KMS-11 (cell line): ENCODE measurements around the gene DVL3.
A peak's percentile ranks its signal among the peaks of the same experiment; 100 is the strongest.
"Not testable (repeated sequence)": the region's sequence is repeated elsewhere in the genome, so short reads cannot be mapped to it uniquely, and the experiment has no call there.

Experiments
- H2AFZ ChIP-seq: fragments of 200-600 bp; sonication (generic); 2 replicates; pipeline ENCODE4 v1.6.1; 2016; ENCODE audit warnings: antibody characterized with exemption, mixed run types, low read depth
- H3K27ac ChIP-seq: fragments of 200-600 bp; sonication (generic); 2 replicates; pipeline ENCODE4 v1.6.1; 2016; ENCODE audit warnings: mild to moderate bottlenecking, mixed run types
- H3K27me3 ChIP-seq: fragments of 200-600 bp; sonication (generic); 2 replicates; pipeline ENCODE4 v1.6.1; 2017; ENCODE audit warnings: mild to moderate bottlenecking, low read depth, mixed run types, moderate library complexity; ENCODE audit not compliant: insufficient read depth
- H3K36me3 ChIP-seq: fragments of 200-600 bp; sonication (generic); 2 replicates; pipeline ENCODE4 v1.6.1; 2017; ENCODE audit warnings: mild to moderate bottlenecking, mixed run types; ENCODE audit not compliant: insufficient read depth
- H3K4me1 ChIP-seq: fragments of 200-600 bp; sonication (generic); 2 replicates; pipeline ENCODE4 v1.6.1; 2016; ENCODE audit warnings: mild to moderate bottlenecking, low read depth, mixed run types; ENCODE audit not compliant: poor library complexity, severe bottlenecking
- H3K4me2 ChIP-seq: fragments of 200-600 bp; sonication (generic); 2 replicates; pipeline ENCODE4 v1.7.0; 2016; ENCODE audit warnings: mild to moderate bottlenecking, mixed run types
- H3K4me3 ChIP-seq: fragments of 200-600 bp; sonication (generic); IDR thresholded peaks from 2 replicates; pipeline ENCODE4 v1.6.1; 2017; ENCODE audit warnings: low read depth, low read length, mixed read lengths; ENCODE audit not compliant: insufficient read depth
- H3K79me2 ChIP-seq: fragments of 200-600 bp; sonication (generic); 2 replicates; pipeline ENCODE4 v1.6.1; 2016; ENCODE audit warnings: low read depth, mixed run types; ENCODE audit not compliant: insufficient read depth
- H3K9ac ChIP-seq: fragments of 200-600 bp; sonication (generic); 2 replicates; pipeline ENCODE4 v1.6.1; 2016; ENCODE audit warnings: mild to moderate bottlenecking, mixed run types
- H4K20me1 ChIP-seq: fragments of 200-600 bp; sonication (generic); 2 replicates; pipeline ENCODE4 v1.6.1; 2016; ENCODE audit warnings: mild to moderate bottlenecking, mixed run types; ENCODE audit not compliant: insufficient read depth
- CTCF ChIP-seq: fragments of 200-600 bp; sonication (generic); conservative IDR thresholded peaks from 2 replicates; pipeline ENCODE4 v1.6.1; 2017; ENCODE audit warnings: low read depth, mild to moderate bottlenecking, antibody characterized with exemption, low read length, moderate library complexity, mixed read lengths

The DVL3 gene

GRCh38 chr3:184154885-184155643, at the start of gene DVL3:
TSS of gene DVL3 (plus strand) at chr3:184155377. CDS start at chr3:184155636, 259 bp downstream.
- no peak for TF ChIP-seq CTCF
- H3K4me2 ChIP-seq, result peak within 1 kb of the TSS; percentile 77
- peak within 1 kb of the TSS; percentile 65 for H3K9ac ChIP-seq
- H3K4me1 ChIP-seq, result peaks cover 20% of the 10 kb centered on the region
- H3K27me3 ChIP-seq, result no peaks in the 10 kb centered on the region
- H3K27ac ChIP-seq, result peak within 1 kb of the TSS; percentile 49; the same call in 1 of the 2 replicates
- peak within 1 kb of the TSS; percentile 88 for H3K4me3 ChIP-seq
- peak within 1 kb of the TSS; percentile 85 for H2AFZ ChIP-seq
- H3K36me3 ChIP-seq, result no peaks in the 10 kb centered on the region
- no peaks in the 10 kb centered on the region for H4K20me1 ChIP-seq
- H3K79me2 ChIP-seq, result peaks cover 32% of the 10 kb centered on the region

GRCh38 chr3:184110316-184110725, 44.9 kb upstream of the DVL3 start:
- H3K27ac ChIP-seq, result no peak overlapping the region
- no peak overlapping the region for H3K4me3 ChIP-seq
- no peak for TF ChIP-seq CTCF
- H2AFZ ChIP-seq, result 0 out of 2 replicates have a peak overlapping the region, but pooled peaks have one; percentile 2
- H3K4me2 ChIP-seq, result no peak overlapping the region
- no peaks in the 10 kb centered on the region for H3K27me3 ChIP-seq
- H3K36me3 ChIP-seq, result no peaks in the 10 kb centered on the region
- no peaks in the 10 kb centered on the region for H3K79me2 ChIP-seq
- H3K4me1 ChIP-seq, result no peaks in the 10 kb centered on the region
- H3K9ac ChIP-seq, result no peak overlapping the region
- no peaks in the 10 kb centered on the region for H4K20me1 ChIP-seq

- Histone ChIP-seq H2AFZ (no peak overlapping the region), H3K9ac (no peak overlapping the region), H3K4me3 (no peak overlapping the region), H3K4me1 (no peaks in the 10 kb centered on the region), H4K20me1 (no peaks in the 10 kb centered on the region), H3K27me3 (no peaks in the 10 kb centered on the region), H3K27ac (no peak overlapping the region), H3K79me2 (no peaks in the 10 kb centered on the region), H3K4me2 (no peak overlapping the region), H3K36me3 (no peaks in the 10 kb centered on the region)
- no peak for TF ChIP-seq CTCF
Measured at GRCh38 chr3:184116017-184116416, 39.2 kb upstream of the DVL3 start.

GRCh38 chr3:184117636-184118035, 37.5 kb upstream of the DVL3 start:
- Histone ChIP-seq H3K27me3 (no peaks in the 10 kb centered on the region), H3K4me3 (no peak overlapping the region), H3K27ac (no peak overlapping the region), H4K20me1 (no peaks in the 10 kb centered on the region), H3K9ac (no peak overlapping the region), H2AFZ (no peak overlapping the region), H3K4me1 (no peaks in the 10 kb centered on the region), H3K4me2 (no peak overlapping the region), H3K79me2 (no peaks in the 10 kb centered on the region), H3K36me3 (no peaks in the 10 kb centered on the region)
- no peak for TF ChIP-seq CTCF

- not testable (repeated sequence) for H3K4me3 ChIP-seq, H4K20me1 ChIP-seq, H3K4me2 ChIP-seq, H2AFZ ChIP-seq, H3K9ac ChIP-seq, H3K4me1 ChIP-seq, H3K27ac ChIP-seq, H3K27me3 ChIP-seq, H3K79me2 ChIP-seq, H3K36me3 ChIP-seq
Measured at GRCh38 chr3:184121031-184121430, 34.1 kb upstream of the DVL3 start.
